GM19324 (cell line): ENCODE data around the gene PTEN.

Source experiments
- ATAC-seq: cut with Tn5 transposase; IDR thresholded peaks from one replicate; pipeline ENCODE4 v1.9.1; 2021; ENCODE audit warnings: mild to moderate bottlenecking, moderate library complexity; ENCODE audit not compliant: unreplicated experiment, low FRiP score

Gene PTEN

DNA sequence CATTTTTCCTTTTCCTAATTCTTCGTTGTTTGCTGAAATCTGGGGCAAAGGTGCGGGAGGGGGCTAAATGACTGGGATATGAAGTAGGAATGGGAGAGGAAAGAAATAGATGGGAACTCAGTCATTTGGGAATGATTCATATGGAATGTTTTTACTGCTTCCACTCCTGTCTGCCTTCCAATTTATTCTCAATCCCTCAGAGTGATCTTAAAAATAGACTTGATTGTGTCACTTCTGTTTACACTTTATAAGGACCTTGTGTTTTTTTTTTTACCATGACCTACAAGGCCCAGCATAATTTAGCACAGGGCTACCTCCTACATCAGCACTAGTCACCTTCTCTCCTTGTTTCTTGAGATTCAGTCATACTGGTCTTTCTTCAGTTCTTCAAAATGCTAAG is 97.9 kb downstream of the PTEN start:
- ATAC-seq: no peak

DNA sequence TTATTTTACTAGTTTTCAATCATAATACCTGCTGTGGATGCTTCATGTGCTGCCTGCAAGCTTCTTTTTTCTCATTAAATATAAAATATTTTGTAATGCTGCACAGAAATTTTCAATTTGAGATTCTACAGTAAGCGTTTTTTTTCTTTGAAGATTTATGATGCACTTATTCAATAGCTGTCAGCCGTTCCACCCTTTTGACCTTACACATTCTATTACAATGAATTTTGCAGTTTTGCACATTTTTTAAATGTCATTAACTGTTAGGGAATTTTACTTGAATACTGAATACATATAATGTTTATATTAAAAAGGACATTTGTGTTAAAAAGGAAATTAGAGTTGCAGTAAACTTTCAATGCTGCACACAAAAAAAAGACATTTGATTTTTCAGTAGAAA is 103.0 kb downstream of the PTEN start:
- no peak for ATAC-seq

DNA sequence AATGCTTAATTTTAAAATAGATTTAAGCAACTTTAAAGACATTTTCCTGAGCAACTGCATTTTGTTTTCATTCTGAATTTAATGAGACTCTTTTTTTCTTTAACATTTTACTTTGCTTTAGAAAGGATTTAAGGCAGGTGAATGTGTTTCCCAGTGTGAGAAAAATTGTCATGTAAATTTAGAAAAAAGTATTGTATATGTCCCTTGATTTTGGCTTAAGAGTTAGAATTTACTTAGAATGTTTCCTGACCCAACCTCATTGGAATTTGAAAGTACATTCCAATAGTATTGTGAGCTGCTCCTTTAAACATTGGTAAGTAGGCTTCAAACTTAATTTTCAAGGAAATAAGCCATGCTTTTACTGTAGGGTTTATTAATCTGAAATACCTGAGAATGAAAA is 110.2 kb downstream of the PTEN start:
- ATAC-seq: no peak

DNA sequence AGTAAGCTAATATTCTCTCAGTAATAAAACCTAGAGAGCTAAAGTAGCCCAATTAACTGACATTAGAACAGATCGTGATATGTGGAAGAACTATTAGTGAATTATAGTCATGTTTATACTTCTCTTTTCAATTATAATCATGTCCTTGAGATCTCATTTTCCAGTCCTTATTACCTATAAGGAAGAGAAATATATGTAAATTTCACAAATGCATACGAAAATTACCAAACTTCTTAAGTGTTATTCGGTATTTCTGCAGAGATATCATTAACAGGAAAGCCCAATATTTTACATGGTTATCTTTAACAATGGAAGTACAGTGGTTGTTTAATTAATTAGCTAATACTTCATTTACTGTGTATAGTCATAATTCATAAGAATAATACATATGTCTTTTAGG is 110.7 kb downstream of the PTEN start:
- no peak for ATAC-seq

DNA sequence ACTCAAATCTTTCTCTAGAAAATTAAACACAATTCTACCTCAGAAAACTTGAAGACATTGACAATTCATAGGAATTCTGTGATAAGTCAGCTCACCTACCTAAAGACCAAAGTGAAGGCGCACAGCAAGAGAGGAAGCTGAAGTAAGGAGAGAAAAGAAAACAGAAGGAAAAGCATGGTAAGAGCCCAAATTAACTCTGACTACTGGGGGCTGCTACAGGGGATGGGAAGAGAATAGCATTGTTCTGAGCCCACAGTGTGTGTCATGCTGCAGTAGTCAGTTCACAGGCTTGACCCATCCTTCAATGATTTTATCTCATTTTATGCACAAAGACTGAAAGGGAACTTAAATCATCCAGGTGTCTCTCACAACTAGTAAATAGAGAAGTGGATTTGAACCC is 111.3 kb downstream of the PTEN start:
- no peak for ATAC-seq

DNA sequence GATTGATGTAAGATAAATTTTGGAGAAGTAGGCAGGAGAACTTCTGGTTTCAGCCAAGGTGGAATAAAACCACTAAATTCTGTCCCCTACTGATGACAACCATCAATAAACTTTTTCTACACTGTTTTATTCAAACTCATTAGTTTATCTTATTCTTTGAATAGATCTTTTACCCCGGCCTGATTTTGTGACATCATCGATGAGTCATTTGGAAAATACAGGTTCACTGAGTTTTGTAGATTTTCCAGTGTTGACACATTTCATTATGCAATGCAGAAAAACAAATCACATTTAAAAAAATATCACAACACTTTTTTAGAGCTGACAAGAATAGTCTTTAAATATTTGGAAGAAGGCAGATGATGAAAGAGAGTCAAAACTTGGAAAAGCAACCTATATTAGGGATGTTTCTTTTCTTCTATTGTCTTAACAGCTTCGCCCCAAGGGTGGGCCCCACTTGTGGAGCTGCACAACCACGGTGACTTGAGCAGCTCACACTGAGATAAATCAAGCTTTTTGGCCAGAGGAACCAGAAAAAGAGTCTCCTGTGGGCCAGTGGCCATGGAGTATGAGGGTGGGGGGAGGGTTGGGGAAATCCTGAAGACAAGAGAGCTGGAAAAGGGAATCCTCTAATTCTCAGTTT is 112.8 kb downstream of the PTEN start:
- no peak for ATAC-seq

DNA sequence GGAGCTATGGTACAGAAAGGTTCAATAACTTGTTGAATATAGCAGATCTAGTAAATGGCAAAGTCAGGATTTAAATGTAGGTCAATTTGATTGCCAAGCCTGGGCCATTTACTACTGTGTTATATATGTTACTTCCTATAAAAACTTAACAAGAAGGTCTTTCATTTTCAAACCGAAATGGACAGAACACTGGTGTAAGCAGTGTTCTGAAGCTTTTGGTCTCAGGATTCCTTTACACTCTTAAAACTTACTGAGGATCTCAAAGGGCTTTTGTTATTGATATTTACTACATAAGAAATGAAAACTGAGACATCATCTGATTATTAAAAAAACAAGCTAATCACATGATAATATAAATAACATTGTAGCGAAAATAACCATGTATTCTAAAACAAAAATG is 114.7 kb downstream of the PTEN start:
- no peak for ATAC-seq

DNA sequence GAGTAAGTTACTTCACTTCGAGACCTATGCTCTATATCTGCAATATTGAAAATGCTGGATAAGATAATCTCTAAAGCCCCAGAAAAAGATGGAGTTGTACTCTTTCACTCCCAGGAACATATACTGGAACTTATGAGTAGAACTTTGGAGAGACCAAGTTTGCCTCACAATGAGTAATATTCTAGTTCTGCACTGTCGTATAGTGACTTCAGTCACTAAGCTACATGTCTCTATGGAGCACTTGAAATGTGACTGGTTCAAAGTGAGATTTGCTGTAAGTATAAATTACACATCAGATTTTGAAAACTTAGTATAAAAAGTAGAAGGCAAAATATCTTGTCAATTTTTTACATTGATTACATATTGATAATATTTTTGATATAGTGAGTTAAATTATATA is 116.4 kb downstream of the PTEN start:
- no peak for ATAC-seq

DNA sequence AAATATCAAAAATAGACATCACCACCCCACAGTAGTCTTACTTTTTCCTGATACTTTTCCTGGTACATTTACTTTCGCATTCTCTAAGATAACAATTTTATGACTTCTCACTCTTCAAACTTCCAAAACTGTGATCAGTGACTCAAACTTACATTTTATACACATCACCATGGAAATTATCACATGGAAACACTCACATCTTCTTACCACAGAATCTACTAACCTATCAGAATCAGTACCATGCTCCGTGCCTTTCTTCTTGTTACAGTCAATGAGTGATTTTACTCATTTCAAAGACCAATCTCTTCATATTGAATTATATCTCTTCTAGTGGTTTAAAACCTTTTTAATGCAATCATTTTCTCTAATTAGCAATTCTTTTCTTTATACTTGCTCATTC is 120.3 kb downstream of the PTEN start:
- ATAC-seq: no peak

DNA sequence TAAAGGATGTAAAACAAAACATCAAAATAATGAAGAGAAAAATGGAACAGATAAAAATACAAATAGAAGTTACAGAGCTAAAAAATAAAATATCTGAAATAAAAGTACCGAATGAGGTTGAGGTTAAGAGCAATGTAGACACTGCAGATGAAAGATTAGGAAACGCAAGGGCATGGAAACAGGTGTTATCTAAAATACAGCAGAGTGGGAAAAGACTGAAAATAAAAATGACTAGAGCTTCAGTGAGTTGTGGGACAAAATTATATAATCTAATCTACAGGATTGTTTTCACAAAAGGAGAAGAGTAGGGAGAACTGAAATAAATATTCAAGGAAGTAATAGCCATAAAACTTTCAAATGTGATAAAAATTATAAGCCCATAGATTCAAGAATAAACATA is 123.8 kb downstream of the PTEN start:
- ATAC-seq: no peak

DNA sequence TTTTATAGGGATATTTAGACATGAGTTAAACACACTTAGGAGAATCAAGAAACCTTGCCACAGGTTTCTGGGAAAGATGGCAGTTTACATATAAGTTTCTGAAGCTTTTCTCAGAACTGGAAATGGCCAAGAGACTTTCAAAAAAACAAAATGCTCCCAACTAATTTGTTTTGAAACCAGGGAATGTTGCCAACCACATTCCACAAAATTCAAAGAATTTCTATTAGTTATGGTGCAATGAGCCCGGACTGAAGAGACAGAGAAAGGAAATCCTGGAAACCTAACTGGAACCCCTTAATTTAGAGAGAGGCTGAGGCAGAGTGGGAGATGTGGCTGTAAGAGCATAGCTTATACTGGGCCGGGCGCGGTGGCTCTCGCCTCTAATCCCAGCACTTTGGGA is 128.5 kb downstream of the PTEN start:
- ATAC-seq: no peak

DNA sequence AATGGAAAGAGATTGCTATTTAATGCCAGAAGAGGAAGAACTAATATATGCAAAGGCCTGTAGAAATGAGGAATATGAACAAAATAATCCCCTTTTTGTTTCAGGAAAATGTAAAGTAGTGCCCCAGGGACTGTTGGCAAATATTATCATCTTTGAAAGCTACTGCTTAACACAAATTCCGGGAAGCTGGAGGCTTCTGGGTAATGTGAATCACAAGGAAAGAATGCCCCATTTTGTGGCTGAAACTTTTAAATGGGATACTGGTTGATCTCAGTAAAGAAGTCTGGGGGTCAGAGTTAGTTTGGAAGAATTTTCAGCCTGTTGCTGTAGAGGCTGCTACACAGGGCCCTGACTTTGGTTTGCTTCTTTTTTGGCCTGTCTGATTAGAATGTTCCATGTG is 141.0 kb downstream of the PTEN start:
- no peak for ATAC-seq

DNA sequence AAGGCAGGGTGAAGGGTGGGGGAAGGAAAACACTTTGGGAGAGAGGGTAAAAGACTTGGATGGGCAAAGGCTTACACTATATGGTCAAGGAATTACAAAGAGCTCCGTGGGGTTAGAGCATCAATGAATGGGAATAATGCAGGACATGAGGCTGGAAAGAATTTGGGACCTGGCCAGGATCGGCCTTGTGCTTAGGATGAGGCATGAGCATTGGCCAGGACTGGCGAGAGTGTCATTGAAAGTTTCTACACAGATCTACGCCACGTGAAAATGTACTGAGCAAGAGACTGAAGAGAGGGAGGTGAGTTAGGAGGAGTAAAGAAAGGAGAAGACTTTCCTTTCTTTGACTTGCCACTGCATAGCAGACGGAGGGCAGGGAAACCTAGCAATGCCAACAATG is 142.8 kb downstream of the PTEN start:
- ATAC-seq: no peak

DNA sequence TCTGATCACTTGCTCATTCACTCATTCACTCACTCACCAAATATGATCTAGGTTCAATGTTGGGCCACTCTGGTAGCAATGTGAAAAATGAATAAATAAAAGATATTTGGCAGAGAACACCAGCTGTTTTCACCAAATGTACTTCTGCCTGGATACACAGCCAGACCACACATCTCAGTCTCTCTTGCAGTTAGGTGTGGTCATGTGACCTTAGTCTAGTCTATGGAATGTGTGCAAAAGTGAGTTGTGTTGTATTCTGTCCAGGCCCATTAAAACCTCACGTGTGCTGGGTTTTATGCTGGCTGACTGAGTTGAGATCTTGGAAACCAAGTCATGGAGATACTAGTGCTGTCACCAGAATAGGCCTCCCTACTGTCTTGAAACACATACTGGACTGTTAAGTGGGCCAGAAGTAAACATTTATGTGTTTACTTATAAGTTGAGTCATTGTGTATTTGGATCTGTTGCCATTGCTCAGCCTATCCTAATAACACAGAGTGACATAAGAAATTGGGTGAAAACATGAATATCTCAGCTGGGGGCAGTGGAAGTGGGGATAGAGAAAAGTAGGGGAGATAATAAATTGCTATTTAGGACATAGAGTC is 145.5 kb downstream of the PTEN start:
- ATAC-seq: no peak

DNA sequence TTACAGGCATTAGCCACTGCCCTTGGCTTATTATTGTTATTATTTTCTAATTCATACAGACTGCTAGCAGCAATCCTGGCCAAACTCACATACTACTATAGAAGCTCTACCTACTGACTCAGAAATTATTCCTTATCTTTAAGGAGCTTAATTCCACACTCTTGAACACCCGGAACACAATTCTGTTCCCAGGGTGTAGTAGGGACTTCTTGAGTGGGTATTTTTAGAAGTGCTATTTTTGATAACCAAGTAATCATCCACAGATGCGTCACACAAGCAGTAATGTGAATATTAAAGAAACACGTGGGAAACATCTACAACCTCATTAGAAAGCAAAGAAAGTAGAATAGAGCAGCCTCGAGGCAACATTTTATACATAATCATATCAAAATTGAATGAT is 149.2 kb downstream of the PTEN start:
- no peak for ATAC-seq

DNA sequence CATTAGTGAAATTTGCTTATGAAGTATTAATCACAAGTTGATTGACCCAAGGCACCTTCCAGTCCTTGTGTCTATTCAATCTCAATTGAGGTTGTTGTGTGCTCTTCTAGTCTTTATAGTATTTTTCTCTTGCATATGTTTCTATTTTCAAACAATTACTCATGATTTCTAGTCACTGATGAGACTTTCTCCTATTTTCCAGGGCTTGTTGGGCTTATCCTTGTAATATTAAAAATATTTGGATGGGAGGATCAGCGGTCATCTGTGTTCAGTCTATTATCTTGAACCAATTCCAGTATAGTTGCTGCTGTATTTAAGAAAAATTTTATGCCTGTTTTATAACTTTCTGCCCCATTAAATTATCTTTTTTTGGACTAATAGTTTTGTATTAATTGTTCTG is 154.4 kb downstream of the PTEN start:
- no peak for ATAC-seq

DNA sequence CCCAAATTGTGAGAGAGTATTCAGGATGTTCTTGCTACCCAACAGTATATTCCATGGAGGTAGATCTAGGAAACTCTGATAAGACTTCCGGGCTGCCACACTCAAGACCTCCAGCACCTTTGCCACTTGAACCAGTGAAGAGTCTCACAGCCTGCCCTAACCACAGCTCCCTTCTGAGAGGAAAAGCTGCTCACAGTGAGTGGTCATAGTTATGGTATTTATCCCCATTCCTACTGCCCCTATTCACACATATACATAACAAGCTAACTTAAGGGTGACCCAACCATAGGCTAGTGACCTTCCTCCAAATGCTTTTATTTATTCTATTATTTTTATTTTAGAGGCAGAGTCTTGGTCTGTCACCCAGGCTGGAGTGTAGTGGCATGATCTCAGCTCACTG is 156.3 kb downstream of the PTEN start:
- ATAC-seq: no peak
